GM19193 (cell line): ENCODE data around the gene FOXL1.

Source experiments
- POLR2A ChIP-seq: IDR thresholded peaks from 4 replicates; pipeline ENCODE4 v1.6.1; 2011; ENCODE audit not compliant: insufficient read depth, insufficient read length; ENCODE audit errors: extremely low read depth

FOXL1 gene

DNA sequence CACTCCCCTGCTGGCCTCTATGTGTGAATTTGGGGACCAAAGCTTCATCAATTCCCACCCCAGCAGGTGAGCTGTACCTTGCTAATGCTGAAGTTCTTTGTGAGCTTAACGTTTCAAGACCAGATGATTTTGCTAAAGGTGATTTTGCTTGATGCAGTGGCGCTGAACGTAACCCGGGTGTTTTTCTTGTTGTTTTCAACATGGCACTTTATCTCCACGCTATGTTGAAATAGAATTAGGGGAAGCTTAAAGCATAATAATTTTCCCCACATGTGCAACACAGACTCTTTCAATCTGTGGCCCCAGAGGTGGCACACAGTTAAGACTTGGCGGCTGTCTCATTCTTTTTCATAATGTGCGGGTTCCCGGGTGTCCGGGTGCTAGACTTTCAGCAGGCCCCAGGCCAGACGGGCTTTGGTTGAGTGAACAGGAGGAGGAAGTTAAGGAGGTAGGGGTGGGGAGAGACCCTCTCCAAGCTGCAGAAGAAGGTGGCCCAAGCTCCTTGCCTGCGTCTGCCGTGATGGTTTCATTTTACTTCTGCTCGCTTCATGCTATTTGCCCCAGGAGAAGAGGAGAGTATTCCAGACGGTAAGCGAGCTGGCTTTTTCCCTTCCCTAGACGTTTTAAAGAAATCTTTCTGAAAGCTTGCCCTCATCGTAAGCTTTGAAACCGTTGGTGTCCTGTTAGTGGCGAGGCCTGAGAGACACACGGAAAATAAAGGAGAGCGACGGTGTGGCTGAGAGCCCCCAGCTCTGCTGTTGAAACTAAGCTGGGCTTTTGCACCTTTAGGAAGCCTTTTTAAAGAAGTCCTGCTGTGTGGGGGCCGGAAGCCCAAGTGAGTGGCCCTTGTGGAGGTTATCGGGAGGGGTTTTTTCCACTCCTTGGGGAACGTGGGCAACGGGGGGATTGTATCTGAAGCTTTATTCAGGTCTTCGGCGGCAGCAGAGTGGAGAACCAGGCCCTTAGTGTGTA lies 7.5 kb upstream of the FOXL1 start:
- TF ChIP-seq POLR2A: no peak

DNA sequence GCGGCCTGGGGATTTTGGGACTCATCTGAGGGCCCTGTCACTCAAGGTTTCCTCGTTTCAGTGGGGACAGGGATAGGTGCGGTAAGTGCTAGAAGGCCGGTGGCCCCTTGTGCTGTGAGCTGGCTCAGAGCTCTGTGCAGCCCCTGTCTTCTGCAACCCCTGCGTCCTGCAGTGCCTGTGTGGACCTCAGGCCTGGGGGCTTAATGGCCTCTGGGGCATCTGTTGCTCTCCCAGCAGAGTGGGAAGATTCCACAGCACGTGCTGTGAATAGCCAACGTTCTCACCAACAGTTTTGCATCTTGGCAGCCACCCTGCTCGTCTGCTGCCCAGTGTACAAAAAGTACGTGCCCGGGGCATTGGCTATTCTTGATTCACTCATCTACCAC lies 6.8 kb upstream of the FOXL1 start:
- TF ChIP-seq POLR2A: no peak

GRCh38 chr16:86572041-86572521 lies 6.3 kb upstream of the FOXL1 start:
- no peak for TF ChIP-seq POLR2A

- TF ChIP-seq POLR2A: no peak
These were observed 5.7 kb upstream of the FOXL1 start for GRCh38 chr16:86572606-86573005.

- TF ChIP-seq POLR2A: no peak
These were observed 5.1 kb upstream of the FOXL1 start for GRCh38 chr16:86573215-86573614.

DNA sequence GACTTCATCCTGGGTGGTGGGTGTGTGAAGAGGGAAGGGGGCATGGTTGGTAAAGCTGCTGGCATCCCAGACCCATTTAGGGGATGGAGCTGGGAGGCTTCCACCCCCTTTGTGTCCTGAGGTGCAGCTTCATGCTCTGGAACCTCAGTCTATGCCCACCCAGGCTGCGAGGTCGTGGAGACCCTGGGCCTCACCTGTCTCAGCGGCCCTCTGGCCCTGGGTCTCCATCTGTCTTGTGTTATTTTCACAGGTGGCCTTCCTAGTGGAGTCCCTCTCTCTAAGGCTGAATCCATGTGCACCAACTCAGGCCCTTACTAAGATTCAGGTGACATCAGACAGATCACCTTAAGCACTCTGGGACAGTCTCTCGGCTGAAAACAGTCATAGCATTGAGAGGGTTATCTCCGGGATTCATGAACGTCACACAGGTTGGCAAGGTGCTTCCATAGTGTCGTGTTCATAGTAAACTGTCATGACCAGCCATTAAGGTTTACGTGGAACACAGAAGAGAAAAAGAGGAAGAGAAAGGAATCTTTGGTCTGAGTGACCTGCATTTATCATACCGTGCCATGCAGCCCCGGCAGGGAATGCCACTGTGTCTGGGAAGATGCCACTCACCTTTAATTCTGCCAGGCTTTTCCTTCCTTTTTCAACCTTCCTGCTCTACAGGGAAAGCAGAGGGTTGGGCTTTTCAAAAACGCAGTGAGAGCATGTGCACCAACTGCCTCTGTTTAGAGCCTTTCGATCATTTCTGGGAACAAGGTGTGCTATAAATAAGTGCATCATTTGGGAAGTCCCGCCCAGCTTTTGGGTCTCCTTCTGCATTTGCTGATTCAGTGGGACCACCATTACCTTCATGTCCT lies 4.5 kb upstream of the FOXL1 start:
- no peak for TF ChIP-seq POLR2A

- no peak for TF ChIP-seq POLR2A
These were observed 3.7 kb upstream of the FOXL1 start for GRCh38 chr16:86574646-86575045.

DNA sequence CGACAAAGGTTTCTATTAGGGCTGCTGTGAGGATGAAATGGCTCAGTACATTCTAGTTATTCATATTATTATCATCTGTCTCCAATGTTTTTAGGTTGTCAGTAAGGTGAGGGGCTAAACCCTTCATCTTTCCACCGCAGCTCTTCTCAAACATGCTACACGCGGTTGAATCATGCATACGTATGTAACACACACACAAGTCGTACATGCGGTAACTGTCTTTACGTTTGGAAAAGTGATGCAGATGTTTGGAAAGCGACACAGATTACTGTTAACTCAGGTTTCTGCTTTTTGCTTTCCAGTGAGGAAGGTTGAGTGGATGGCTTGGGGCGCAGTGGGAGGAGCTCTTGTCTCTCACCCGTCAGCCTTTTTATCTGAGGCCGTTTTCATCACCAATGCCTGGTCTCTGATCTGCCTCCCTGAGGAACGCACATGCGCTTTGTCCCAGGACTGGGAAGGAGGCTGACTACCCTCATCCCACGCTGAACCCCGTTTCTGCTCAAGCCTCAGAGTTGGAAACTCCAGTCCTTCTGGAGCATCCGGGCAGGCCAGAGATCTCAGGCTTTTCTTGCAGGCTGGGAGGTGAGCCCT lies 3.2 kb upstream of the FOXL1 start:
- no peak for TF ChIP-seq POLR2A

- no peak for TF ChIP-seq POLR2A
These were observed 2.4 kb upstream of the FOXL1 start for GRCh38 chr16:86575754-86576557.

DNA sequence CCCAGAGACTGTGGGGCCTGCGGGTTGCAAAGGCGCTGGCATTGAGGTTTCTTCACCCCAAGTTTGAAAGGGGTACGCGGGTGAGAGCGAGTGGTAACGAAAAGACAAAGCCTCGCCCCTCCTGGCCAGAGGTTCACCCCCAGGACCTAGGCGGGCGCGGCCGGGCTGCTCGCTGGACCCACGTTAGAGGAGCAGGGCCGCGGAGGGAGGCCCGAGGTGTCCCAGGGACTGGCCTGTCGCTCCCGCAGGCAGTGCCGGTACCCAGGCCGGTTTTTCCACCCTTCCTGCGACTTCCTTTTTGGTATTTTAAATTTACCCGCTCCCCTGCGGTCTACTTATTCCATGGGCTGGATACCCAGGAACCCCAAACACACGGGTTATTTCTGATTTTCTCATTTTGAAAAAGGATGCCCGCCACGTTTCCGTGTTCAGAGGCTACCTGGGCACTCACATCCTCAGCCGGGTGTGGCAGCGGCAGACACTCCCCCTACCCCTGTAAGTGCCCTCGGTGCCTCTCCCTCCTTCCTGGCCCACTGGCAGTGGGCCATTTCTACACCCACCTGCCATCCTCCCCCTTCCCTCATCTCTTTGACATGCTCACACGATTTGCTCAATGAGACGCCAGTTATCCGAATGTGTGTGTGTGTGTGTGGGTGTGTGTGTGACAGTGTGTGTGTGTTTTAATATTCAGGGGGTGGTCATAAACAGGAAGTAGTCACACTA lies 1.6 kb upstream of the FOXL1 start:
- TF ChIP-seq POLR2A: no peak

- TF ChIP-seq POLR2A: no peak
These were observed 906 bp upstream of the FOXL1 start for GRCh38 chr16:86577314-86577971.

- TF ChIP-seq POLR2A: no peak
These were observed 390 bp downstream of the FOXL1 start for GRCh38 chr16:86578611-86579267.
